Fibroblast of skin of back (primary cell): Measurements from ENCODE around the gene GDF9.

Experiments
- DNase-seq: peaks from one replicate; pipeline ENCODE4 v3.0.0-alpha.2; 2013

GDF9 gene

DNA sequence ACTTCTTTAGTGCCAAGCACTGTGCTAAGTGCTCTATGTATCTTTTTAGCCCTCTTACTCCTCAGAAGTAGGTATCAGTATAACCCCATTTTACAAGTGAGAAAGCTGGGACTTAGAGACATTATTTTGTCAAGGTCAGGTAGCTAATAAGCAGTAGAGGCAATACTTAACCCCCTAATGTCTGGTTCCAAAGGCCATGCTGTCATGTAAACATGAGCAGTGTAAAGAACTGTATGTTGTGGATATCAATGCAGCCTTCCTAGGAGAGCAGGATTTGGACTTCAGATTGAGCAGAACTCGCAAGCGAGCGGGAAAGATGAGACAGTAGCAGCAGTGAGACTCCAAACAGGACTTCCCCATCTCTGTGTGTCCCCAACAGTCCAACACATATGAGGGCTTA is 32.2 kb downstream of the GDF9 start:
- DNase-seq = no peak

DNA sequence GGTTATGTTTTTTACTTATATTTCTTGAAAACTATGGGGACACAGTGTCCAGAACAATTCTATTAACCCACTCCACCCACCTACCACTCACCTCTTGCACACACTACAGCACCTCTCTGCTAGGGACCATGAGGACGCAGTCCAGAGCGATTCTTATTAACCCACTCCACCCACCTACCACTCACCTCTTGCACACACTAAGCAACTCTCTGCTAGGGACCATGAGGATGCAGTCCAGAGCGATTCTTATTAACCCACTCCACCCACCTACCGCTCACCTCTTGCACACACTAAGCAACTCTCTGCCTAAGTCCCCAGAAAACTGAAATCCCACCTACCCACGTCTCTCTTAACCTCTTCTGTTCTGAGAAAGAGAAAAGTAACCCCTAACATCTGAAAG is 33.7 kb downstream of the GDF9 start:
- no peak for DNase-seq

DNA sequence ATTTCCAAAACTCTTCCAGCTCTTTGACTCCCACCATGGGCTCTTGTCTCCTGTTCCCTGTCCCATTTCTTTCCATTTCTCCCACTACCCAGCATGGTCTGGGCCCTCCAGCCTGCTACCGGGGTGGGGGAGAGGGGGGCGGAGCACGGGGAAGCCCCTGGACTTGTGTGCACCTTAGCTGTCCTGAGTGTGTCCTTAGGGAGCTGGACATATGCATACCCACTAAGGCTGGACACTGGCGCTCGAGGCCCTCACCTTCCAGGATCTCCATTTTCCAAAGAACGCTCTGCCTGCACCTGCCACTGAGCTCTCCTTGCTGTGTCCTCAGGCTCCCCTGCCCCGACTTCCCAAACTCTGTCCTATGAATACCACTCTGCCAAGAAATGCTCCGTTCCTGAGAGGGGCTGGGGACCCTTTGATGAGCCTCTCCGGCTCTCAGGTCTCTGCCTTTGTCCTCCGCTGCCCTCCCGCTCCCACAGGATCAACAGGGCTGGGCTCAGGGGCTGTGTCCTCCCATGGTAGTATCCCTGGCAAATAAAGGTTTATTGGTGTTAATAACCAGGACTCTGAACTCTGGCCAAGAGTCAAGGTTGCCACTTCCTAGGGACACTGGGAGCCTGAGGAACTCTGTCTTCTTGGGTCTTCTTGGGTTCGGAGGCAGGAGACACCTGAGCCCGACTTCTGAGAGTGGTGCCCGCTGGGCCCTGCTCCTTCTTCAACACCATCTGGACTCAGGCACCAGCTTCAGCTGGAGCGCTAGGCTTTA is 35.0 kb downstream of the GDF9 start:
- no peak for DNase-seq

DNA sequence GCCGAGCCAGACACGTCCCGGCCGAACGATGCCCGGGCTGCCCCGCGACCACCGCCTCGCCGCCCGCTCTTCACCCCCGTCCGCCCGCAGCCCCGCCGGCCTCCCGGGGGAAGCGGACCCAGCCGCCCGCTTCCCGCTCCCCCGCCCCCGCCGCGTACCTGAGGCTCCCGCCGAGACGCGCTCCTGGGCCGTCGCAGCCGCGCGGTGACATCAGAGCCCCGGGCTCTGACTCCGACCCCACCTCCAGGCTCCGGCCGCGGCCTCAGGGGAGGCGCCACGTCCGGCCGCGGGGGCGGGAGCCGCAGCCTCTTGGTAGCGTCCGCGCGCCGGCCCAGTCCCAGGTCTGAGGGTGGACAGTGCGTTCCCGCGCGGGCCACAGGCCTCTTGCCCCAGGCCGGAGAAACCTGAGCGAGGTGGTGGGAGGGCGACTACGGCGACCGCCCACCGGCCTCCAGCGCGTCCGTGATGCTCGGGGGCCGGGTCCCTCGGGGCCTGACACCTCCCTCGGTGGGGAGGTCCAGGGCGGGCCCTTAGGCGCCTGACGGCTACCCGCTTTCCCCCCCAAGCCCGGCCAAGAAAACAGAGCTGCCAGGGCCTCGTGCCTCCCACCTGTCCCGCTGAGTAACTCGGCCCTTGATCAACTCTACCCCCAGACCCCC is 35.7 kb downstream of the GDF9 start, which contains the start of gene SHROOM1:
SHROOM1 (minus strand) TSS at position 212 of the 659 bp plus-strand sequence. CDS start 4,507 bp downstream, outside the sequence.
- DNase-seq = peak; percentile 36

DNA sequence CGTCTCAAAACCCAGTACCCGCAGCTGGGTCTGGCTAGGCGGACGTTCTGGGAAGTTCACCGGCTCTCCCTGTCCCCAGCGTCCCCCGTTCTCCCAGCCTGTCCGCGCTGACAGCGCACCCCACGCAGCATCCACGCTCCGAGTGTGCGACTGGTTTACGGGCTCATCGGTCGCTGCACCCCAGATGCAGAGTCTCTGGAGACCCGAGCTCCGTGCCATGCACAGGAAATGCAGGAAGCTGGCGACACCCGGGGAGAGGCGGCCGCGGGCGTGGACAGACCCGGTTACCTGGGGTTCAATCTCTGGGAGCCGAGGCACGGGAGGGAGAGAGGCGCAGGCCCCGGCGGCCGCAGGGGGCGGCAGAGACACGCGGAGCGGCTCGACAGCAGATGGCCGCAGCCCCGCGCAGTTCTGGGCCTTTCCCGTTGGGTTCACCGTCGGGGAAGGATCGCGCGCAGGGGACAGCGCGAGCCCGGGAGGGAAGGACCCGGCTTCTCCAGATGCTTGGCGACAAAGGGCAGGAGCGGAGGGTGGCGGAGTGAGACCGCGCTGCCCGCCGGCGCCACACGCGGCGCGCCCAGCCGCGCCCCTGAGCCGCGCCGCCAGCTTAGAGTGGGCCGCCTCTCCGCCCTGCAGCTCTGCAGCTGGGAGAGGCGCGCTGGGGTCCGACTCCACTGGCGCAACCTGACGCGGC is 36.4 kb downstream of the GDF9 start:
- DNase-seq = peak; percentile 68

DNA sequence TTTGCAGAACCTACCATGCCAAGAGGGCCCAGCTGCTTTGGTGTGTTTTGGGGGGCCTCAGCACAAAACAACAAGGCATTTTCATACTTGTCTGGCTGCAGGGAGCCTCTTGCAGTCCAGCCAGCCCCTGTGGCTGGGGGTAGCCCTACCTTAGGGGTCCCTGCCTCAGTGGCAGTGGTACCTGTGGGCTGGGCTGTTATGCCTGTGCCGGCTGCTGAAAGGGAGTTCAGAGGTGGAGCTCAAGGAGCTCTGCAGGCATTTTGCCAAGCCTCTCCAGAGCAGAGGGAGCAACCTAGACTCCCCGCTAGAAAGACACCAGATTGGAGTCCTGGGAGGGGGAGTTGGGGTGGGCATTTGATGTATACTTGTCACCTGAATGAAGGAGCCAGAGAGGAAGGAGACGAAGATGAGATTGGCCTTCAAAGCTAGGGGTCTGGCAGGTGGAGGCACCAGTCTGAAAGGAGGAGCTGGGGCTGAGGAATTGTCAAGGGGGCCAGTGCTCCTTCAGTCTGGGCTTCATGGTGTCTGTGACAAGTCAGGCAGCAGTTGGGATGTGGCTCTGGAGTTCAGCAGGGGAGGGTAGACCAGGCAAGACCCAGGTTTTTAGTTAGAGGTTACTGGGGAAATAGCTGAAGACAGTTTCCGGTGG is 37.3 kb downstream of the GDF9 start:
- DNase-seq = no peak

DNA sequence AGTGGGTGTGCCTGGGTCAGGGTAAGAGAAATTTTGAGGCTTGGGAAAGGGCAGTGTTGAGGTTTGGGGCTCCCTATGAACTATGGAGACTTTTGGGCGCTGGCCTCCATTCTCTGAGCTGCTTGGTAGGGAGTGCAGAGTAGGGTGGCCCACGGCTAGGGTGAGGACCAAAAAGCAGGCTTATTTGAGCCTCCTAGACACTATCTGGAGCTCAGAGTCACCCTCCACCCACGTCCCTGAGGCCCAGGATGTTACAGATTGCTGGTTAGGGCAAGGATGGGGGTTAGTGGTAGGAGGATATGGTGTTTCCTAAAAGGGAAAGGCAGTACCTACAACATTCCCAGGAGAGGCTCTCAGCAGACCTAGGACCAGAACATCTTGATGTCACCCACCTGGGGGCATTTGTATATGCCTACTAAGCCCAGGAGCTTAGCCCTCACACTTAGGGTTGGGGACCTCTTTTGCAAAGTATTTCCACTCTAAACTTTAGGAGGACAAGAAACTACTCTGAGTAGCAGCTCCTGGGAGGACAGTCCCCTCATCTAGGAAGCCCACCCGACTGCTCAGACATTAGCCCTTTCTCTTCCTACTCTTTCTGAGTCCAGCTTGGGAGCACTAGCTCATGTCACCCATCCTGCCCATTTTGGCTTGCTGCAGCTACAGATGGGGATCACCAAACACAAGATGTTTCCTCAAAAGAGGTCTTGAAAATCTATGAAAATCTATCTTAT is 38.2 kb downstream of the GDF9 start:
- DNase-seq = no peak

DNA sequence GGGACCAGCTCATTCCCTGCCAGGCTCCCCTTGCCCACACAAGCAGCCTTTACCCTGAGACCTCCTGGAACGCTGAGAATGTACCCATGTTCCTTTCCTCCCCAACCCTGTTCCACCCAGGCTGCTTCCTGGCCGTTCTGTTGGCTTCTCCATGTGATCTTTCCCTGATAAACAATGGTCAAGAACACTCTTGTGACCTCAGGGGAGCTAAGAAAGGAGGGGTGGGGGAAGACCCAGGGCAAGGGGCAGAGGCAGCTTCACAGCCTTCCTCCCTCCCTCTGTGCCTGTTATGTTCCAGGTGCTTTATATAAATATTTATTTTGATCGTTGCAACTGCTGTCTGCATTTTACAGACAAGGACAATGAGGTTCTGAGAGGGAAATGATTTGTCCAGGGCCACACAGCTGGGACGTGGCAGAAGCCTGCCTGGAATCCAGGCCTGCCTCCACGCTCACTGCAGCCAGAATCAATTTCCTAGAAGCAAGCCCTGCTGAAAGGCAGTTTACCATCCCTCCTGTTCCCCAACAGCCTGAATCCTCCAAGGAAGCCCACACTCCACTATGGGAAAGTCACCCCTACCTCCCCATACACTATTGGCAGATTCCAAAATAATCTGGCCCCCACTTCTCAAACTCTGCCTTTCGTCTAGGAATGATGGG is 39.7 kb downstream of the GDF9 start:
- no peak for DNase-seq

DNA sequence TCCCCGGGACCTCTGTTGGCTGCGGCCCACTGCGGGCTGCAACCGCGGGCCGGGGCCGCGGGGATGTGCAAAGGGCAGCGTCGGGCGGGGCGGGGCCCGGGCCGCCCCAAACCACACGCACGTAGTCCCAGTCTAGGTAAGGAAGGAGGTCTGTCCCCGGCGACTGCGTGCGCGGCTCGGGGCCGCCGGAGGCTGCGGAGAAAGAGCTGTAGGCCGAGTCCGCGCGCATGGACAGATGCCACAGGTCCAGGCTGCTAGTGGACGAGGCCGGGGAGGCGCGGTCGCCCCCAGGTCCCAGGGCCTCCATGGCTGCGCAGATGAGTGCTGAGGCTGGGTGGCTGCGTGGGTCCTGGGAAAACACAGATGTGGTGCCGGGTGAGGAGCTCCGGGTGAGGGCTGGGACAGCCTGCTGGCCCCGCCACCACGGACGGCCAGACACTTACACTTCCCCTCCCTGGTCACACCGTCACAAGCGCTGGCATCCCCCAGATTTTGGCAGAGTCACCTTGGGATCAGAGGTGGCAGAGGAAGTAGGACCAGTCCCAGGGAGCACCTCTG is 40.4 kb downstream of the GDF9 start:
- DNase-seq = no peak

DNA sequence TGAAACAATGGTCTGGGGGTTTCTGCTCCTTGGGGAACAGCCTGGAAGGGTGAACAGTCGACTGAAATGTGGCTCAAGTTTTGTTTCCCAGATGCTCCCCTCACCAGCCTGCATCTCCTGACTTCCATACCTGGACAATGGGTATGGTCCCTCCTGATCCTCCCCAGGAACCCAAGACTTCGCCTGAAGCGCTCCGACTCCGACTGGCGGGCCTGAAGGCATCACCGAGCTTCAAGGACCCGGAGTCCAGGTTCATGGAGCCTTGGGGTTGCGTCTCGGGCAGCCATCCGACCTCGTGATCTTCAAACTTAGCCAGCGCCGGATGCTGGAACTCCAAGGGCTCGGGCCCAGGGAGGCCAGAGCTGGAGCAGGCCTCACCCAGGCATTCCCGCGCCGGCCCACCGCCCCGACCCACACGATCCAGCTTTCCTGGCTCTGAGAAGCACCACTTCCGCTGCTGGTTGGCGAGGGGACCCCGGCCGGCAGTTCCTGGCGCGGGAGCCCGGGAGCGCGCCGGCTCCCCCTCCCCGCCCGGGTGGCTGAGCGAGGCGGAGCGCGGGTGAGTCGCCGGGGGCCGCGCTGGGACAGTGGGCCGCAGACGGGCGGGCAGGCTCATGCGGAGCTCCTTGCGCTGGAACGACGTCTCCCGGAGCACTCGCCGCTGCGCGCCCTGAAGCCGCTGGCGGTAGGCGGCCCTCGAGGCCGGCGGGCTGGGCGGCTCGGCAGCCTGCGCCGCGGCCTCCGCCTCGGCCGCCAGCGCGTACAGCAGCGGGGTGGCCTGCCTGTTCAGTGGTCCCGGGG is 41.0 kb downstream of the GDF9 start:
- DNase-seq = no peak

DNA sequence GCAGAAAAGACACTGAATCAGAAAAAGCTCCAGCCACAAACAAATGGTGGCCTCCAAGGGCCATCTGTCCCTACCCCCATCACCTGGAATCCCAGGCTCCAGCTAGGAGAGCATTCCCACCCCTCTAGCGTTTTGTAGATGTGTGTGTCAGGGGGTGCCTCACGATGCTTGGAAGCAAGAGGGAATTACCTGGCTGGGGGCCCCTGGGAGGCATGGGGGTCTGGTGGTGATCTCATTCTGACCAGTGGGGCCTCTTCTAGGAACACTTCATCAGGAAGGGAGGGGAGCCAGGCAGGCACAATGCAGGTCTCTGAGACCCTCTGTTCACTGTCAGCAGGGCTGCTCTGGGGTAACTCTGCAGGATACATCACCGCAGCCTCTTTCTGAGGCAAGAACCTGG is 41.8 kb downstream of the GDF9 start:
- DNase-seq = no peak

DNA sequence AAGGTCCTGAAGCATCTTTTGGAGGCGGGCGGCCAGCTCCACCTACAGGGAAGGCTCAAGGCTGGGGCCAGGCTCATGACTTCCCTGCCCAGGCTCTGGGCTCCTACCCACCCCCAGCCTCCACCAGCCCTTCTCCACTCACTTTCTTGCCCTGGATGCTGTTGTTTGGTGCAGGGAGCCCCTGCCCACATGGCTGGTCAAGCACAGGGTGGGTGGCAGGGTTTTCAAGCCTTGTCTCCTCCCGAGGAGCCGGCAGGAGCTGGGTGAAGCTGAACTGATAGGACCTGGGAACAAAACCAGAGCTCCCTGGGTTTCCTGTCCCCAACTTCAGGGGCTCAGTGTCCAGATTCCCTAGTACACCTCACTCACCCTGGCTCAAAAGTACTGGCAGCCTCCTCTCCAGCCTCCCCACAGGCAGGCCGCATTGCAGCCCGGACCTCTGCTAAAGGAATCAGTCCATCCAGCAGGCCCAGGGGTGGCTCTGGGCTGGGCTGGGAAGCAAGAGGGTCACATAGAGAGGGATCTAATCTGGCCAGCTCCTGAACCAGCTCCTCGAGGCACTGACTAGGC is 42.7 kb downstream of the GDF9 start:
- DNase-seq = no peak

DNA sequence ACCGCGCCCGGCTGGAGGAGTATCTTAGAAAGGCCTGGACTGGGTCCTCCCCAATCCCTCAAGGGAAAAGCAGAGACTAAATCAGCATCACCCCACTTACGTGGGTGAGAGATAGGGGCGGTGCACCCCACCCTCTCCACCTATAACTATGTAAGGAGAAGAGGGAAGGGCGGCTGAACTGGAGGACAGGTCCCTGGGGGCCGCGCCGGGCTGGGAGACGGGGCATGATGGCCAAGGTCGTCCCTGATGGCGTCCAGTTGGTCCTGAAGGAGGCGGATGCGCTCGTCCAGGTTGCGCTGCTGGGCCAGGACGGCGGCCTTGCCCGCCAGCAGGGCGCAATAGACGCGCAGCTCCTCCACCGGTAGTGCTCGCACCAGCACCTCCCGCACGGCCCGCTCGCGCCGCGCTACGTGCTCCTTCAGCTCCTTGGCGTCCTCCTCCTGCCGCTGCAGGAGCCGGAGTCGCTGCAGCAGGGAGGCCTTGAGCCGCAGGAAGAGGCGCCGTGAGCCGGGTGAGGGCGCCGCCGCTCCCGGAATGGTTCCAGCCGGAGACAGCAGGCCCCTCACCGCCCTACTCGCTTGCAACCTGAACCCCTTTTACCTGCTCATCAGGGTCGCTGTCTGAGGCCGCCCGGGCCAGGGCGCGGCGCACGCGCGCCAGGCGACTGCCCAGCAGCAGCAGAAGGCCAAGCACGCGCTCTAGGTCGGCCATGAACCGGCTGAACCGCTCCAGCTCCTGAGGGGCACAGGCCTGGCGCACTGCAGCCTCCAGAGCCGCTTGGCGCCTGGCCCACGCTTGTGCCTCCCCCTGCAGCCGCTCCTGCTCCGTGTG is 43.4 kb downstream of the GDF9 start:
- DNase-seq = no peak

DNA sequence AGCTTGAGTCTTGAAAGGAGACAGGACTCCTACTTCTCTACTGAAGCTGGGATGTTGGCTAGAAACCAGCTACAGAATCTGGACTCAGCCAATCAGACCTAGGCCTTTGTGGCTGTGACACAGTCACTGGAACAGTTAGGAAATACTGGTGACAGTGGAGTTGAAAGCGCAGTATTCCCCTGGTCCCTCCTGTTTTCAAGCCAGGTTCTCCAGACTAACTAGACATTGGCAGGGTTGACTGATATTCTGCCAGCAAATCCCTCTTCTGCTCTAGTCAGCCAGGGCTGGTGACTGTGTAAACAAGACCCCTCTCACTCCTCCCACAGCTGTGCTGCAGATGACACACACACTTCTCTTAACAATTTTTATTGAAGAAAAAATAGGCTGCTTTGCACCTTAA is 44.5 kb downstream of the GDF9 start:
- DNase-seq = no peak

DNA sequence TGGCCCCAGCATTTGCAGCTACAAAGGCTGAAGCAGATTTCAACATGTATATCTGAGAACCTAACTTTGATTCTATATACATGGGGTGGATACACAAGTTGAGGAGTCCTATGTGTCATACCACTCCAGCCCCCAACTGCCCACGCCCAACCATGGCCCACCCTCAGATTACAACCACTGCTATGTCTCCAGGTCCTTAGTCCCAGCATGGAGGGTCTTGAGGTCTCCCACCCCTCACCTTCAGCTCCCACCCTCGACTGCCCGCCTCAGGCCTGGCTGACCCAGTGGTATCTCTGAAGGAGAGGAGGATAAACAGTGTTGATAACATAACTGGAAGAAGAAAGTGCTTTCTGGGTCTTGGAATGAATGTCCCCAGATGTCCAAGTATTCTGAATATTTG is 44.9 kb downstream of the GDF9 start:
- DNase-seq = no peak

DNA sequence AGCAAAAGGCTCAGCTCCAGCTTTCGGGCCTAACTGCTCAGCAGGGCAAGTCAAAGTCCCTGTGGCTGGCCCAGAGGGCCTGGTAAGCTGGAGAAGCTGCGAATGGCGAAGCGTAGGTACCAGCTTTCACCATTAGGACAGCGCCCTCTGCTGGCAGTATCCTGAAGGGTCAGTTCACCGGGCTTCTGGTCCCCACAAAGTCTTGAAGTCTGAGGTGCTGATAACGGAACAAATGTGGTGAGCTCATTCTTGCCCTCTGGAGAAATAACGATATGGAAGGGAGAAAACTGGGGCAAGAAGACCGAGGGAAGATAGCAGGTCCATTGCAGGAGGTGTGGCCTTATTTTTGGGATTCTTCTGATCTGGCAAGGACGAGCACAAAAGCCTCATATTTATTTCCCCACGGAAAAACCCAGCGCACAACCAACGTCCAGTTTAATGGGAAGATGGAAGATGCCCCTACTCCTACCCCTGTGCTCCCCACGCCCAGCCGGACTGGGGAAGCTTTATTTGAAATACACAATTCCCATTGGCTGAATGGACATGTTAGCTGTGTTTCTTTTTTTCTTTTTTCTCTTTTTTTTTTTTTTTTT is 46.0 kb downstream of the GDF9 start:
- peak; percentile 84 for DNase-seq

DNA sequence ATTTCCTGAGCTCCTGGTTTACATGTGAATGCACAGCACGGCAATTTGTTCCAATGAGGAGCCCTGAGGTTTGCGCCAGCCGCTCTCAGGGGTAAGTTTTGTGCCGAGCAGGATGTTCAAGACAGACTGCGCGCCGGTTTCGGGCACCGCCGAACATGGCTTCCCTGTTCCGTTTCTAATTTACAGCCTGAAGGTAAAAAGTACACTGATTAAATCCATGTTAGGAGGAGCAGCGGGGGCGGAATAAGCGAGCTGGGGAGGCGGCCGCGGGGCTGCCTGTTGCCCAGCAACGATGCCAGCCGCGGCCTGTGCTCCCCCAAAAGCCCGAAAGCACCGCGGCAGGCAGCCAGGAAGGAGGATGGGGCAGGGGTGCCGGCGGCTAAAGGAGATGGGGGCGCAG is 46.8 kb downstream of the GDF9 start:
- no peak for DNase-seq

DNA sequence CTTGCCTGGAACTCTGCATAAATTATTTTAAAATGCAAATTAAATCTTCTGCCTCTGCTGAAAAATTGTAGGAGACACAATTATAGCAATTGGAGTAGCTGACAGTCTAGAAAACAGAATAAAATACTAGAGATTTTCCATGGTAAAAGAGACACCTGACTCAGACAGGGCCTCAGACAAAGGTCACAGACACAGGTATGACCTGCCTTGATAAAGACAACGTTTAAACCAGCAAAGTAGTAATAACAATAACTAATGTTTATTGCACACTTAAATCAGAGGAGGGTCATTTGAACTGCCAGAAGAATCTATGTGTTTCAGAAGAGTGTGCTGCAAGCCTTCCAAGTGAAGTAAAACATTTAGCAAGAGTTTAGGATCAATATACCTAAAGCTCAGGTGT is 49.3 kb downstream of the GDF9 start:
- DNase-seq = no peak

DNA sequence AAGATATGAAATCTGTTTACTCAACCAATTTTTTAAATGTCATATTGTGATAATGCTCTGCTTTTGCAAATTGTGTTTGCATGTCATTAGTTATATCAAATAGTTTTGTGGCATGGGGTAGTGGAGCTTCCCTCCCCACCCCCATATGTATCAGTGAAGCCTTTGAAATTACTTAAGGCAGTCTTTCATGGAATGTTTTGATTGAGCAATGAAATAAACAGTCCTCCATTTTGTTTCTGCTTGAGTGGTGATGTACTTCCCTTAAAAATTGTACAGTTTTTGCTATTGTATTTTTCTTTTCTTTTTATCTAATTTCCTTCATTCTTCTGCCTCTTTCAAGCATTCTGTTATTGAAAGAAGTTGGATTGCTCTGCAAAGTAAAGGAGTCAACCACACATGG is 49.7 kb downstream of the GDF9 start:
- DNase-seq = no peak
